AG09319 (cell line): ENCODE results near the gene PLCXD3.
"Not testable (repeated sequence)": the region's sequence is repeated elsewhere in the genome, so short reads cannot be mapped to it uniquely, and the experiment has no call there.

Source experiments
- DNase-seq: peaks from one replicate; pipeline ENCODE4 v3.0.0-alpha.2; 2010; ENCODE audit warnings: low read depth; ENCODE audit errors: extremely low read depth
- CTCF ChIP-seq: IDR thresholded peaks from 2 replicates; pipeline ENCODE4 v1.5.1; 2011; ENCODE audit warnings: low read depth, mild to moderate bottlenecking, inconsistent platforms, low read length, moderate library complexity

The PLCXD3 gene

GRCh38 chr5:41485533-41485932, 24.9 kb downstream of the PLCXD3 start:
- no peak for DNase-seq
- no peak for TF ChIP-seq CTCF

GRCh38 chr5:41482715-41483114, 27.7 kb downstream of the PLCXD3 start:
- DNase-seq = no peak
- TF ChIP-seq CTCF = no peak

- no peak for TF ChIP-seq CTCF
- DNase-seq = no peak
Observed at GRCh38 chr5:41482173-41482572, 28.2 kb downstream of the PLCXD3 start.

GRCh38 chr5:41471571-41472208, 38.7 kb downstream of the PLCXD3 start:
- DNase-seq = not testable (repeated sequence)

GRCh38 chr5:41465493-41466171, 44.8 kb downstream of the PLCXD3 start:
- no peak for DNase-seq
- TF ChIP-seq CTCF = no peak

- DNase-seq = no peak
- TF ChIP-seq CTCF = no peak
Observed at GRCh38 chr5:41459557-41459956, 50.8 kb downstream of the PLCXD3 start.

GRCh38 chr5:41457094-41457493, 53.3 kb downstream of the PLCXD3 start:
- no peak for DNase-seq
- TF ChIP-seq CTCF = no peak

- no peak for DNase-seq
- TF ChIP-seq CTCF = no peak
Observed at GRCh38 chr5:41452506-41452905, 57.9 kb downstream of the PLCXD3 start.
